ENCODE results near the gene PRDM2. TPM values are rescaled to one million over a fixed set of nuclear protein-coding genes. Genes with fewer than 3 reads are reported as not detected.
"Not testable (repeated sequence)": the region's sequence is repeated elsewhere in the genome, so short reads cannot be mapped to it uniquely, and the experiment has no call there.

The PRDM2 gene
- total RNA-seq: 10 to 100 TPM; 29.9 to 36.3 TPM
- long read RNA-seq, partial matches to known transcripts: 3 of 8 reads
- long read RNA-seq, other reads (novel, unspliced or antisense): 5 of 8 reads

- intact Hi-C loops (cut with DNase I): no loop called here
- peak; percentile 67 for DNase-seq
- peak; percentile 80 to 87 for ATAC-seq
Observed at GRCh38 chr1:13699936-13700520, at the start of gene PRDM2. Gene PRDM2, plus strand, starts transcription at chr1:13700188. Its CDS starts 15,418 bp downstream, at chr1:13715606.

GRCh38 chr1:13651279-13651678, 48.7 kb upstream of the PRDM2 start:
- ATAC-seq (no peak), DNase-seq (no peak)
- intact Hi-C loops (cut with DNase I): no loop called here

GRCh38 chr1:13652238-13652637, 47.8 kb upstream of the PRDM2 start:
- ATAC-seq: no peak
- intact Hi-C loops (cut with DNase I): no loop called here
- no peak for DNase-seq

GRCh38 chr1:13661539-13661938, 38.4 kb upstream of the PRDM2 start:
- peak in 1 of 2 donors; percentile 84 for ATAC-seq
- intact Hi-C loops (cut with DNase I): no loop called here
- DNase-seq: no peak

GRCh38 chr1:13662493-13662892, 37.5 kb upstream of the PRDM2 start:
- peak in 1 of 2 donors; percentile 23 for ATAC-seq
- no peak for DNase-seq
- intact Hi-C loops (cut with DNase I): no loop called here

GRCh38 chr1:13663969-13664368, 36.0 kb upstream of the PRDM2 start:
- ATAC-seq: no peak
- intact Hi-C loops (cut with DNase I): no loop called here
- DNase-seq: no peak

- DNase-seq: no peak
- peak in 1 of 2 donors; percentile 44 for ATAC-seq
- intact Hi-C loops (cut with DNase I): no loop called here
Observed at GRCh38 chr1:13664451-13664850, 35.5 kb upstream of the PRDM2 start.

- intact Hi-C loops (cut with DNase I): loop anchor here (5.0 kb wide), 2 partner anchors 146 to 291 kb away; no protein-coding TSS in a partner anchor
- ATAC-seq (no peak), DNase-seq (no peak)
Observed at GRCh38 chr1:13666317-13666716, 33.7 kb upstream of the PRDM2 start.

GRCh38 chr1:13667691-13668090, 32.3 kb upstream of the PRDM2 start:
- intact Hi-C loops (cut with DNase I): loop anchor here (5.0 kb wide), 2 partner anchors 145 to 290 kb away; no protein-coding TSS in a partner anchor
- ATAC-seq (no peak), DNase-seq (no peak)

- ATAC-seq: no peak
- DNase-seq: no peak
- intact Hi-C loops (cut with DNase I): no loop called here
Observed at GRCh38 chr1:13674377-13674776, 25.6 kb upstream of the PRDM2 start.

- intact Hi-C loops (cut with DNase I): no loop called here
- no peak for DNase-seq
Observed at GRCh38 chr1:13675151-13675651, 24.8 kb upstream of the PRDM2 start.

GRCh38 chr1:13677896-13678295, 22.1 kb upstream of the PRDM2 start:
- ATAC-seq: no peak
- intact Hi-C loops (cut with DNase I): no loop called here
- no peak for DNase-seq

More at GRCh38 chr1:13675151-13675651, 24.8 kb upstream of the PRDM2 start:
- ATAC-seq: no peak

GRCh38 chr1:13679651-13680050, 20.3 kb upstream of the PRDM2 start:
- intact Hi-C loops (cut with DNase I): no loop called here
- no peak for ATAC-seq
- DNase-seq: no peak

GRCh38 chr1:13680609-13681008, 19.4 kb upstream of the PRDM2 start:
- DNase-seq; ATAC-seq; intact Hi-C loops (cut with DNase I): not testable (repeated sequence)

GRCh38 chr1:13681921-13682320, 18.1 kb upstream of the PRDM2 start:
- intact Hi-C loops (cut with DNase I): no loop called here
- DNase-seq (no peak), ATAC-seq (no peak)

GRCh38 chr1:13682444-13682843, 17.5 kb upstream of the PRDM2 start:
- DNase-seq (no peak), ATAC-seq (no peak)
- intact Hi-C loops (cut with DNase I): no loop called here

- intact Hi-C loops (cut with DNase I): no loop called here
- ATAC-seq (no peak), DNase-seq (no peak)
Observed at GRCh38 chr1:13683206-13683605, 16.8 kb upstream of the PRDM2 start.

GRCh38 chr1:13687151-13687715, 12.8 kb upstream of the PRDM2 start:
- intact Hi-C loops (cut with DNase I): no loop called here
- ATAC-seq: no peak
- DNase-seq: no peak

- intact Hi-C loops (cut with DNase I); ATAC-seq; DNase-seq: not testable (repeated sequence)
Observed at GRCh38 chr1:13693094-13693493, 6.9 kb upstream of the PRDM2 start.

- ATAC-seq (no peak), DNase-seq (no peak)
- intact Hi-C loops (cut with DNase I): no loop called here
Observed at GRCh38 chr1:13694886-13695684, 4.9 kb upstream of the PRDM2 start.
